ENCODE results near the gene CDH13. TPM values are rescaled to one million over a fixed set of nuclear protein-coding genes. Genes with fewer than 3 reads are reported as not detected.
A peak's percentile ranks its signal among the peaks of the same experiment; 100 is the strongest.

CDH13 gene
- total RNA-seq, 2 donors from 2014 or later, result 2.4 to 6.3 TPM

DNA sequence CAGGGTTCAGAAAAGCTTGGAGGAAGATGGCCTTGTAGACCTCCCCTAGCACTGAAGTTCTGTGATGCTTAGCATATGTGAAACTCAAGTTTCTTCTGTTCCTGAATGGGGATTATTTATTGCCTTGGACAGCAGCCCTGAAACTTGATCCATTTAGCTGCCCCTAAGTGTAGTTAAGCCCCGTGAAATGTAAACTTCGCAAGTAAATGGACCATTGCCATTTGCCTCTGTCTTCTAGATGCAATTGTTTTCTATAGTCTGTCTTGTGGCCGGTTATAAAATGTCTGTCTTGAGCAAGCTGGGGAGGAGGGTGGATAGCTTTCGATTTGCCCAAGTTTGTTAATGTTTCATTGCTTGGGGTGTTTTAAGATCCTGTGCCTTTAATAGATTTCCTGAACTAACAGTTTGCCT, 261.8 kb downstream of the CDH13 start:
- H3K36me3 ChIP-seq, result no peaks in the 10 kb centered on the region
- H3K27me3 ChIP-seq, result no peaks in the 10 kb centered on the region
- TF ChIP-seq, protein P1, sequence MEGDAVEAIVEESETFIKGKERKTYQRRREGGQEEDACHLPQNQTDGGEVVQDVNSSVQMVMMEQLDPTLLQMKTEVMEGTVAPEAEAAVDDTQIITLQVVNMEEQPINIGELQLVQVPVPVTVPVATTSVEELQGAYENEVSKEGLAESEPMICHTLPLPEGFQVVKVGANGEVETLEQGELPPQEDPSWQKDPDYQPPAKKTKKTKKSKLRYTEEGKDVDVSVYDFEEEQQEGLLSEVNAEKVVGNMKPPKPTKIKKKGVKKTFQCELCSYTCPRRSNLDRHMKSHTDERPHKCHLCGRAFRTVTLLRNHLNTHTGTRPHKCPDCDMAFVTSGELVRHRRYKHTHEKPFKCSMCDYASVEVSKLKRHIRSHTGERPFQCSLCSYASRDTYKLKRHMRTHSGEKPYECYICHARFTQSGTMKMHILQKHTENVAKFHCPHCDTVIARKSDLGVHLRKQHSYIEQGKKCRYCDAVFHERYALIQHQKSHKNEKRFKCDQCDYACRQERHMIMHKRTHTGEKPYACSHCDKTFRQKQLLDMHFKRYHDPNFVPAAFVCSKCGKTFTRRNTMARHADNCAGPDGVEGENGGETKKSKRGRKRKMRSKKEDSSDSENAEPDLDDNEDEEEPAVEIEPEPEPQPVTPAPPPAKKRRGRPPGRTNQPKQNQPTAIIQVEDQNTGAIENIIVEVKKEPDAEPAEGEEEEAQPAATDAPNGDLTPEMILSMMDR (IDR thresholded peaks at IDR 0.05), result no peak
- DNase-seq, result peak; percentile 23
- H3K9me3 ChIP-seq, result no peaks in the 10 kb centered on the region
- H3K9ac ChIP-seq (ENCODE audit: low read depth in 2 of 2, low read length in 2 of 2), result no peak overlapping the region
- H3K4me3 ChIP-seq, result no peak overlapping the region
- no peak overlapping the region for H3K27ac ChIP-seq
- H3K4me1 ChIP-seq, result no peaks in the 10 kb centered on the region
- intact Hi-C loops (cut with DNase I), result no loop called here

GRCh38 chr16:82891424-82891823, 264.7 kb downstream of the CDH13 start:
- Histone ChIP-seq H3K36me3 (no peaks in the 10 kb centered on the region), H3K4me3 (no peak overlapping the region), H3K27ac (no peak overlapping the region), H3K4me1 (no peaks in the 10 kb centered on the region), H3K27me3 (no peaks in the 10 kb centered on the region), H3K9ac (ENCODE audit: low read depth in 2 of 2, low read length in 2 of 2) (no peak overlapping the region), H3K9me3 (no peaks in the 10 kb centered on the region)
- TF ChIP-seq, protein P1 (IDR thresholded peaks at IDR 0.05), result no peak
- DNase-seq, result no peak
- intact Hi-C loops (cut with DNase I), result no loop called here

- Histone ChIP-seq H3K27ac (no peak overlapping the region), H3K36me3 (no peaks in the 10 kb centered on the region), H3K9ac (ENCODE audit: low read depth in 2 of 2, low read length in 2 of 2) (no peak overlapping the region), H3K27me3 (no peaks in the 10 kb centered on the region), H3K4me1 (no peaks in the 10 kb centered on the region), H3K9me3 (no peaks in the 10 kb centered on the region), H3K4me3 (no peak overlapping the region)
- DNase-seq, result no peak
- TF ChIP-seq, protein P1 (IDR thresholded peaks at IDR 0.05), result no peak
- intact Hi-C loops (cut with DNase I), result no loop called here
These were observed 265.1 kb downstream of the CDH13 start for GRCh38 chr16:82891918-82892317.

DNA sequence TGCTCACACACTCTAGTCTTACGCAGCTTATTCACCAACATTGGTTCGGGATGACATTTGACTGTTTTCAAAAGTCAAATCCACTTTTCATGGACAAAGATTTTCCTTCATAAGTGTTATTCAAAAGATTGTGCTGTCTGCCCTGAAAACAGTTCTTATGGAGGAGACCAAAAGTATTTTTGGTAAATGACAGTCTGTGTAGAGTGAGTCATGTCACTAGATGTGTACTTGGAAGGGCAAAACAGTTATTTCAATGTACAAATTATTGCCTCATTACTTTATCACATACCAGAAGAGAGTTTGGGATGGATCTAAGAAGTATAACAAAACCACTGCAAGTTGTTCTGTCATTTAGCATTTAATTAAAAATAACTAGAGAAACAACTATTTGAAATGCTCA, 265.6 kb downstream of the CDH13 start:
- no peaks in the 10 kb centered on the region for H3K36me3 ChIP-seq
- H3K4me3 ChIP-seq, result no peak overlapping the region
- H3K9ac ChIP-seq (ENCODE audit: low read depth in 2 of 2, low read length in 2 of 2), result no peak overlapping the region
- intact Hi-C loops (cut with DNase I), result no loop called here
- DNase-seq, result no peak
- no peaks in the 10 kb centered on the region for H3K4me1 ChIP-seq
- H3K9me3 ChIP-seq, result no peaks in the 10 kb centered on the region
- TF ChIP-seq, protein P1 (IDR thresholded peaks at IDR 0.05), result no peak
- H3K27ac ChIP-seq, result no peak overlapping the region
- no peaks in the 10 kb centered on the region for H3K27me3 ChIP-seq

DNA sequence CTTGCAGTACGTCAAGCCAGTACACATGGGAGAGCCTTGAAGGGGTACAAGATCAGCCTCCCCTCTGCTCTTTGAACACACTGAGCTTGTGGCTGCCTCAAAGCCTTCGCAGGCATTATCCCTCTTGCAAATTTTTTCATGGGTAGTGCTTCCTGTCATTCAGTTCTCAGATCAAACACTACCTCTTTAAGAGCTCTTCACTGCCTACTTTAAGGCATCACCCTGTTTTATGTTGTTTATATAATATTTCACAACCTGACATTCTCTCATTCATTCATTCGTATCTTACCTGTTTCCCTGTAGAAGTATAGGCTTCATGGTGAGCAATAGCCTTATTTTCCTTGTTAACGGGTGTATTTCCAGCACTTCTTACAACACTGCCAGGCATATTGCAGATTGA, 269.1 kb downstream of the CDH13 start:
- intact Hi-C loops (cut with DNase I), result no loop called here
- Histone ChIP-seq H3K27ac (no peak overlapping the region), H3K9me3 (no peaks in the 10 kb centered on the region), H3K4me3 (no peak overlapping the region), H3K27me3 (no peaks in the 10 kb centered on the region), H3K36me3 (no peaks in the 10 kb centered on the region), H3K9ac (ENCODE audit: low read depth in 2 of 2, low read length in 2 of 2) (no peak overlapping the region), H3K4me1 (no peaks in the 10 kb centered on the region)
- no peak for DNase-seq
- TF ChIP-seq, protein P1 (IDR thresholded peaks at IDR 0.05), result no peak

GRCh38 chr16:82899006-82899405, 272.2 kb downstream of the CDH13 start:
- Histone ChIP-seq H3K9ac (ENCODE audit: low read depth in 2 of 2, low read length in 2 of 2) (no peak overlapping the region), H3K4me3 (no peak overlapping the region), H3K36me3 (no peaks in the 10 kb centered on the region), H3K27me3 (no peaks in the 10 kb centered on the region), H3K4me1 (no peaks in the 10 kb centered on the region), H3K9me3 (no peaks in the 10 kb centered on the region), H3K27ac (no peak overlapping the region)
- intact Hi-C loops (cut with DNase I), result no loop called here
- TF ChIP-seq, protein P1 (IDR thresholded peaks at IDR 0.05), result no peak
- DNase-seq, result no peak
